NCI-H82 (cell line): ENCODE measurements around the gene ETFB.

Experiments used
- DNase-seq: peaks from one replicate; lab custom pipeline; 2025; lab: John Stamatoyannopoulos, UW

Gene ETFB

DNA sequence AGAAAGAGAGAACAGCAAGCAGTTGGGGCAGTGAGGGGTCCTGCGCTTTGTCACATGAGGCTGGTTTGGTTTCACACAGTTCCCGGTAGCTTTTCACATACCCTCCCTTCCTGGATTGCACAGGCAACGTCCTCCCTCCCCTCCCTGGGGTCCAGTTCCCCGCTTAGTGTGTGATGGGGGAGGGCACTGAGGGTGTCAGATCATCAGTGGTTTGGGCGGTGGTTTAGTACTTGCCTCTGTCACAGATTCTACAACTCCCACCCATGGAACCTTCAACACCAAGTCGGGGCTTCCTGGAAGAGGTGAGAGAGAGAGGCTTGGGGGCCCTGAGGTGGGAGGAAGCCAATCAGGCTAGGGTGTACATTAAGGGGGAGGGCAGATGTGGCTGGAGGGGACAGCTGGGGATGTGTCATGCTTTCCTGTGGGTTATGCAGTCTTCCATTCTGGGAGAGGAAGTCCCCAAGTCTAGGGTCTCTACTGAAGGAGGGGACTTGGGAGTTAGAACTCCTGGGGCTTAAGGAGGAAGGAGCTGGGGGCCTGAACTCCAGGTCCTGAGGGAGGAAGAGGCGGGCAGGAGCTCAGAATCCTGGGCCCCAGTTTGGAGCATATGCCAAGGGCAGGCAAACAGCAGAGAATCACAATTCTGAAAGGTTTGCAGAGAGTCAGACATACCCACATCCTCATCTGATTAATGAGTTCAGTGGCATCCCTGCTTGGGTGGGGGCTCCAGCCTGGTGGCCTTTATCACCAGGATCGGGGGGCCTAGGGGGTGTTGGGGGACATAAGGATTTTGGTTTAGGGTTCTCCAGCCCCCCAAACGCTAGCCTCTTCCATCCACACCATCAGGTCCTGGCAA is 6.7 kb upstream of the ETFB start, which contains the start of gene NKG7:
Gene NKG7 (minus strand): TSS at position 6 of the 856 bp plus-strand sequence. CDS start 119 bp downstream, outside the sequence.
- no peak for DNase-seq

- DNase-seq = no peak
These were observed 5.9 kb upstream of the ETFB start for GRCh38 chr19:51372021-51372648.

DNA sequence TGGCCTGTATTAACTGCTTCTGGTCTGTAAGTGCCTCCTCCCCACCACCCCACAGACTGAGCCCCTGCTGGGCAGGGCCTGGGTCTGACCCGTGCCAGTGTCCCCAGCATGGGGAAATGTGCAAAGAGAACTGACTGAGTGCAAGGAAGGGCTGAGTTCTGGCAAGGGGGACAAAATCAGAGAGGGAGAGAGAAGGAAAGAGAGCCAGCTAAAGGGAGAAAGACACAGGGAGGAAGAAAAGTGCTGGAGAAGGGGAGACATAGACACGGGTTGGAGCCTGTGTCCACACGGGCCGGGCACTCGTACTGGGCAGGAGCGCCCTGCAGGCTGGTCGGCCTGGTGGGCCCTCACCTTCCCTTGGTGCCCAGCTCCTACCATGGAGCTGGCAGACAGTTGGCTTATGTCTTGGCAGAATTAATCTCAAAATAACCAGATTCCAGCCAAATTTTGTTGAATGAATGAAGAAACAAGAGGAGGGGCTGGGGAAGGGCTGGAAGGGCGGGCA is 5.0 kb upstream of the ETFB start:
- no peak for DNase-seq

- DNase-seq = no peak
These were observed 4.0 kb upstream of the ETFB start for GRCh38 chr19:51370230-51370629.

DNA sequence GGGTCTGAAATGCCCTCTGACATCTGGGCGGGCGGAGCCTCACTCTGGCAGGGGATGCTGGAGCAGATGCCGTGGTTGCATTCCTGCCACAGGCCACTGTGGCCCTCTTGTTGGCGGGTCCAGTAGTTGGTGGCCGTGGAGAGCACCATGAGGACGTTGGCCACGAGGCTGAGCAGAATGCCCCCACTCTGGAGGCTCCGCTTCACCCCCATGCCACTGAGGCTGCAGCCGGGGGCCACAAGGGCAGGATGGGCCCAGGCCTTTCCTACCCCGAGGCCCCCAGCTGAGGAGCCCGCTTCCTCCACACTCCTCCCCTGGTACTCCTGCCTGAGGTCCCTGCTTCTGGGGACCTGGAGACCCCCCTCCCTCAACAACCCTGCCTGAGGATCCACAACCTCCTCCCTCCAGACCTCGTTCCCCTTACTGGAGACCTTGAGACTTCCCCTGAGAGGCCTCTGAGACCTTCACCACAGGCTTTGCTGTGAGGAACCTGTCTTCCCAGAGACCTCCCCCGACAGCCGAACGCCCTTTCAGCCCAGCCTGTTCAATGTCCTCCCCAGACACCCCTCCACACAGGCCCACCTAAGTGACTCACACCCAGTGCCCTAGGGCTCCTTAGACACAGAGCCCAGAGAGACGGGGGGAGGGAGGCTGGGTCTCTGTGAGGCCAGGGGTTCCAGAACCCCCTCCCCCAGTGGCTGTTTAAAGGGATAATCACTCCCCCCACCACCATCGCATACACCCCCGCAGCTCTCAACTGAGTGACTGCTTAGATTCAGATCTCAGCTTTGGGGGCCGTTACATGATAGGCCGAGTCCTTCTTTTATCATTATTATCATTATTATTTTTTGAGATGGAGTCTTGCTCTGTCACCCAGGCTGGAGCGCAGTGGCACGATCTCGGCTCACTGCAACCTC is 2.4 kb upstream of the ETFB start, which contains the start of gene CLDND2:
Gene CLDND2 (minus strand): TSS at position 638 of the 917 bp plus-strand sequence. CDS start 426 bp downstream, at position 212.
- peak; percentile 20 for DNase-seq

DNA sequence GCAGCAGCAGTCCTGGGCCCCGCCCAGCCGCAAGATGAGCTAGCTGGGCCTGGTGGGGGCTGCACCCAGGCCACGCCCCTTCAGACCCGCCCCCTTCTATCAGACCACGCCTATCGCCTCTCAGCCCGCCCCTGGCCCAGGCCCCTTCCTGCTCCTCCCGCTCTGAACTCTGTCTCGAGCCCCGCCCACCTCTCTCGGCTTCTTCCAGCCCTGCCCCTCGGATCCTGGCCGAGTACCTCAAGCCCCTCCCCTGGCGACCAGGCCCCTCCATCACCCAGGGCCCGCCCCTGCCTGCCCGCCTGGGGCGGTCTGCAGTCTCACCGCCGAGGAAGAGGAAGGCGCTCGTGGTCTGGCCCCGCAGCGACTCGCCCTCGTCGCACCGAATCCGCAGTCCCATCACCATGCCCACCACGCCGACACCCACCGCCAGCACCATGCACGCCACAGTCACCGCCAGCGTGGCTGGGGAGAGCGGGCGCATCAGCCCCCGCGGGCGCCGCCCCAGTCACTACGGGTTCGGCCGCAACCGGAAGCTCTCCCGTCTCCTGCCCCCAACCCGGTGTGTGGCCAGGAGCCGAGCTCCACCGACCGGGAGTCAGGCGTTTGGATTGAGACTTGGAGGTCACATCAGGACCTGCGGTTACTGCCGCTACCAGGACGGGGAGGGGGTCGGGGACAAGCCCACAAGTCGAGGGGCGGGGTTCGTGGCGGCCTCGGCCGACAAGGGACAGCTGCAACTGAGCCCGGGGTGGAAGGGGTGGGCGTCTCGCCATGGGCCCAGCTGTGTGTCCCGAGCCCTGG is 1.6 kb upstream of the ETFB start:
- DNase-seq = peak; percentile 99

DNA sequence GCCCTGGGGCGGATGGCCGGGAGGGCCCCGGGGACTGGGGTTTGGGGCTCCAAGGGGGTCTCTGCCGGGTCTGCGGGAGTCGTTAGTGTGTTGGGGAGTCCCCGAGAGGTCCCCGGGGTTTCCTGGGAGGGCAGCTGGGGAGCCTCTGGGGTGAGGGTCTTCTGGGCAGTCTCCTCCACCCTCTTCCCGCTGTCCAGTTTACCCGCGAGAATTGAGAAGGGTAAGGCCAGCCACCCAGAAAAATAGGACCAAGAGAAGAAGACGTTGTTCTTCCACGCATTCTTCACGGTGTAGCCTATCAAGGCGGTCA is 1.0 kb upstream of the ETFB start:
- DNase-seq = no peak

GRCh38 chr19:51366389-51367254 is 434 bp upstream of the ETFB start:
- DNase-seq = peak; percentile 99

DNA sequence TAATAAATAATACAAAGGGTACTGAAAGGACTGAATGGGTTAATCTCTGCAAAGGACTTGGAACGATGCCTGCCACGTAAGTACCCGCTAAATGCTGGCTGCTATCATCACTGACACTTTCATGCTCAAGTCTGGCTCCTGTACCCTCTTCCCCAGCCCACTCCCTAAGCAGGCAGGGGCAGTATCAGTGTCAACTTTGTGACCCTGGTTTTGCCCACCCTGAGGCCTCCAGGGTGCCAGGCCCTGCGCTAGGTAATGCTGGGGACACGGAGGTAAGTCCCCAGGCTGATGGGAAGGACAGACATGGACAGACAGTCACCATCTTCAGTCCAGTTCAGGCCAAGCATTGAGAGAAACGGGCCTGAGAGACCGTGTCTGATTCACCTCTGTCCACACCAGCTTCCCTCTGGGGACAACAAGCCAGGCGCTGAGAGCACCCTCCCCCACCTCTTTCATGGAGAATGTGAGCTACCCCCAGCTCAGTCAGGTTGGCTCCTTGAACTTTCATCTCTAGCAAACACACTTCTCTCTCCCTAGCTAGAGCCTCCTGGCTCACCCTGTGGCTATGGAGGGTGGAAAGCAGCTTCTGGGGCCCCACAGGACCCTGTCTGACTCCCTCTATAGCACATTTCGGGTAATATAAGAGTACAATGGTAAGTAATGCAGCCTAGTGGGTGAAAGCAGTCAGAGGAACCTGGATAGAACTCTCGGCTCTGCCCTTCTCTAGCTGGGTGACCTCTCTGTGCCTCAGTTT is 800 bp downstream of the ETFB start:
- DNase-seq = peak; percentile 24

DNA sequence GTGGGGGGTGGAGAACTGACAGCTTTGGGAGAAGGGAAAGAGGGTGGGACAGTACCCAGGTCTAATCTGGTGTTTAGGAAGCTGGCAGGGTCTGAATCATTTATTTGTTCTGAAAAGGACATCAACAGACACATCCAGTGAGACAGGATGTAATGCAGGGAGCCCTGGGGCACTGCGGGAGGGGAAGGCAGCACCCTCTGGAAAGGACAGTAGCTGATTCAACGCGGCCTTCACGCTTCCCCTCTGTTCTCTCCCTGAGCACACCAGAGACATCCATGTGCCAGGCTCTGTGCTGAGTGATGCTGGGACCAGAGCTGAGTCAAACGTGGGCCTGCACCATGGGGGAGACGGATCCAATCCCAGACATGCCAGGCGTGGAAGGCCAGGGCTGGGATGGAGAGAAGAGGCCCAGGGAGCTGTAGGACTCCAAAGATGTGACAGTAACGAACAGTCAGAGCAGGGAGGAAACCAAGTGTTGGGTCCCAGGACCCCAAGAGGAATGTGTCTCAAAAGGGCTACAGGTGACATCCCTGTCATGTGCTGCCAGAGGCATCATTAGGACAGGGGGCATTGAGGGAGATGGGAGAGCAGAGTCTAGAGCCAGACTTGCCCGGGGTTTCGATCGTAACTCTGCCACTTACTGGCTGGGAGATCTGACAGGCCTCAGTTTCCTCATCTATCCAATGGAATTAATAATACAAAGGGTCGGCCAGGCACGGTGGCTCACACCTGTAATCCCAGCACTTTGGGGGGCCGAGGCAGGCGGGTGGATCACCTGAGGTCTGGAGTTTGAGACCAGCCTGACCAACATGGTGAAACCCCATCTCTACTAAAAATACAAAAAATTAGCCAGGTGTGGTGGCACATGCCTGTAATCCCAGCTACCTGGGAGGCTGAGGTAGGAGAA is 1.7 kb downstream of the ETFB start:
- no peak for DNase-seq

GRCh38 chr19:51361239-51361638 is 4.9 kb downstream of the ETFB start:
- DNase-seq = no peak

GRCh38 chr19:51359294-51359693 is 6.9 kb downstream of the ETFB start:
- DNase-seq = no peak

DNA sequence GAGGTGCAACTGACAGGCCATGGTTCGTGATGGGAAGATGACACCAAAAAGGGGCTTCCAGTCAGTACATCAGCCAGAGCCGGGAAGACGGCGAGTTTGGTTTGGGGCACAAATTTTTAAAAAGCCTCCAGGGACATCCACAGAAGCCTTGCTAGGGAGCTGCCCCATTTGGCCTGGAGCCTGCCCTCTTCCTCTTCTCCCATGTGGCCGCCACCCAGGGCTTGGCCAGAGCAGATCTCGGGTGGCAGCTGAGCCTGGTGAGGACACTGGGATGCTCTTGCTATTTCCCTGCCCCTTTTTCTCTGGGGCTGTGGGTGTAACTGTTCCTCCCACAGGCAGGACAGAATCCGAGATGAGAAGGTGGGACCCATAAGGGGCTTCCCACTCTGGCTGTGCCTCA is 8.2 kb downstream of the ETFB start:
- DNase-seq = no peak

DNA sequence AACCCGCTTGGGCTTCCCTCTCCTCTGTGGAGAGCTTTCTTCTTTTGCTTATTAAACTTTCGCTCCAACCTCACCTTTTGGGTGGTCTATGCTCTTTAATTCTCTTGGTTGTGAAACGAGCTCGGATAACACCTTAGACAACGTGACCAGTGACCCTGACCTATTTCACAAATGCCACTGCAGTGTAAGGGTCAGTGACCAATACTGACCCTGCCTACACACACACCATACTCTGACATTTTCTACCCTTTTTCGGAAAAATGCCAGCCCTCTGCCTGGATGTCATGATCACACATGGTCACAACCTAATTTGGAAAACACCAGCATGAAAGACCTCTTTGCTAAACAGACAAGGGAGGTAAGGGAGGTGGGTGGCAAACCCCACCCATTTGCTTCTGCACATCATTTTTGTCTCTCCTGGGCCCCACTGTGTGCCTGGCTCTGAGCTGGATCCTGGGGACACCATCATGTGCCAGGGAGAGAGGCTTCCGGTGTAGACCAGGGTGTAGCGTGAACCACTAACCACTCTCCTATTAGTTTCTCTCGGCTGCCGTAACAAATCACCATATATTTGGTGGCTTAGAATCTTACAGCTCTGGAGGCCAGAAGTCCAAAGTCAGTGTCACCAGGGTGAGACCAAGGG is 9.9 kb downstream of the ETFB start:
- no peak for DNase-seq

DNA sequence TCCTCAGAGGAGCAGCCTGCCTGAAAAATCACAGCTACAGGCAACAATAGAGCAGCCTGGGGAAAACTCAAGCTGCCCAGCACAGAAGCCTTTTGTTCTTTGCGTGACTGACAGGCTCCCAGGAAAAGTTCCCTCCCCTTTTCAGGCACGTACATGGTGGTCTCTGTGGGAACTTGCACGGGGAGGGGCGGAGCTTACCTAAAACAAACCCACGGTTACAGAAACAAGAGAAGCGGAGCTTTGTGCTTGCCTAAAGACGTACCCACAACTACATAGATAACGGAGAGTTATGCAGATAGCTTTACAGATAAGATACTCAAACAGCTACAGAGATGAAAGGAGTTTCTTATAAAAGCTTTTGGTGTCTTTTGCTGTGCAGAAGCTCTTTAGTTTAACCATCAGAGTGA is 11.4 kb downstream of the ETFB start:
- peak; percentile 17 for DNase-seq

DNA sequence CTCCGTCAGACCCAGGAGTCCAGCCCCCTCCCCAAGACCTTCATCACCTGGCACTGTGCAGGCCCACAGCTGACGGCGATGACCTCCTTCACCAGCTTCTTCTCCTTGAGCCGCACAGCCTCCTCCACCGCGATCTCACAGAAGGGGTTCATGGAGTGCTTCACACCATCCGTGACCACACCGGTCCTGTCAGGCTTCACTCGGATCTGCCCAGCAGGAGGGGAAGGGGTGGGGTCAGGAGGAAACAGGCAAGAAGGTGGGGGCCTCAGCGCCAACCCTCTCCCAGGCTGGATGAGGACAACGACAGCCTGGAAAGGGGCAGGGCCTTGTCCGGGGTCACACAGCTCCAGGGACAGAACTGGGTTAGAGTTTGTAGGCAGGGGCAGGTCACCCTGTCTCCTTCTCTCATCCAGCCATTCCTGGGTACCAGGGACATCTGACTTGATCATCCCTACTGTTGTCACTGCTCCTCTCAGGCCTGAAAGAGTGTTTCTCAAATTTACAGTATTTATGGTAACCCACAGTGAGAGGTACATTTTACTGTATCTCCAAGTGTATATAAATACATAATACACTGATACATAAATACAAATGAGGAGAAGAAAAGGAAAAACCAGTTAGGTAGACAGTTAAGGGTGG is 12.0 kb downstream of the ETFB start:
- no peak for DNase-seq

- DNase-seq = no peak
These were observed 13.3 kb downstream of the ETFB start for GRCh38 chr19:51352783-51353360.
